Esophagus muscularis mucosa (tissue), 4 donors: Measurements from ENCODE around the gene TM9SF3. TPM values are rescaled to one million over a fixed set of nuclear protein-coding genes. Genes with fewer than 3 reads are reported as not detected.

Experiments
- DNase-seq: peaks from one replicate; pipeline ENCODE4 v3.0.0-alpha.2; 2017; ENCODE audit errors: extremely low spot score
- H3K27ac ChIP-seq, 4 donors: fragments of 200-600 bp; sonication (generic); replicated peaks in 1 of 4; 1 replicate in 3 of 4; 2 replicates in 1 of 4; pipeline ENCODE4 v1.5.1; 2016 to 2019; ENCODE audit warnings: mild to moderate bottlenecking in 1 of 4
- H3K27me3 ChIP-seq, 4 donors: fragments of 200-600 bp; sonication (generic); one replicate each; pipeline versions ENCODE4 v1.5.1 to v1.6.0; 2016 to 2019
- H3K36me3 ChIP-seq, 4 donors: fragments of 200-600 bp; sonication (generic); one replicate each; pipeline ENCODE4 v1.5.1; 2016 to 2019
- H3K4me1 ChIP-seq, 4 donors: fragments of 200-600 bp; sonication (generic); one replicate each; pipeline ENCODE4 v1.5.1; 2016 to 2019
- H3K4me3 ChIP-seq, 4 donors: fragments of 200-600 bp; sonication (generic); 1 replicate in 2 of 4; 2 replicates in 2 of 4; pipeline ENCODE4 v1.5.1; 2016 to 2019; ENCODE audit warnings: mild to moderate bottlenecking in 4 of 4, moderate library complexity in 1 of 4
- H3K9me3 ChIP-seq, 4 donors: fragments of 200-600 bp; sonication (generic); 1 replicate in 3 of 4; 2 replicates in 1 of 4; pipeline ENCODE4 v1.5.1; 2016 to 2019
- EP300 ChIP-seq: sonication (generic); formaldehyde crosslinking; IDR thresholded peaks from one replicate; pipeline ENCODE4 v1.6.1; 2017; ENCODE audit warnings: antibody characterized with exemption
- POLR2A ChIP-seq: fragments of 450-650 bp; IDR thresholded peaks from one replicate; pipeline ENCODE4 v1.6.1; 2017; ENCODE audit warnings: antibody characterized with exemption, moderate library complexity, mild to moderate bottlenecking, low read depth
- POLR2AphosphoS5 ChIP-seq, 2 donors: sonication (generic); formaldehyde crosslinking; IDR thresholded peaks; one replicate each; pipeline ENCODE4 v1.6.1; 2017; ENCODE audit warnings: antibody characterized with exemption in 2 of 2
- WGBS: methylation state at CpG from one replicate; pipeline ENCODE4 v1.1.5; 2018; 5-methylcytosine and 5-hydroxymethylcytosine counted together
- intact Hi-C: fragments of 100-400 bp; cut with DNase I; formaldehyde crosslinking; loops from one replicate; pipeline ENCODE4 v1.15.1; 2023
- total RNA-seq, 4 donors: library from RNA; depleted of rRNA; stranded (reverse); fragments of >200 nt; gene quantifications; one replicate each; pipeline versions ENCODE4 v1.1.0 to v1.2.1, GENCODE V29; 2016
- TF ChIP-seq, protein P1 (sequence below), 3 experiments: fragments of 200-600 bp in 2 of 3; fragments of 450-650 bp in 1 of 3; sonication (generic) in 2 of 3; IDR thresholded peaks; one replicate each; pipeline ENCODE4 v1.5.1; 2017 to 2019; ENCODE audit warnings: antibody characterized with exemption in 3 of 3, mild to moderate bottlenecking in 2 of 3, moderate library complexity in 1 of 3

Gene TM9SF3
- total RNA-seq, 4 donors from 2014 or later, result 72.0 to 110 (median 90.5) TPM

- H3K36me3 ChIP-seq, result no peaks in the 10 kb centered on the region
- no peak for DNase-seq
- intact Hi-C loops, result loop anchor here (10.0 kb wide), 1 partner anchor 251 kb away; the partner anchor contains the start of gene LCOR
- H3K4me1 ChIP-seq, result peaks cover 57 to 85% (median 77%) of the 10 kb centered on the region in 4 donors
- no peaks in the 10 kb centered on the region for H3K9me3 ChIP-seq
- H3K27me3 ChIP-seq, result no peaks in the 10 kb centered on the region
- 57% methylated on average over 1 of the region's 1 CpG for WGBS
- TF ChIP-seq EP300, result no peak
- TF ChIP-seq POLR2AphosphoS5 (IDR thresholded peaks at IDR 0.05), result no peak
- TF ChIP-seq, protein P1, sequence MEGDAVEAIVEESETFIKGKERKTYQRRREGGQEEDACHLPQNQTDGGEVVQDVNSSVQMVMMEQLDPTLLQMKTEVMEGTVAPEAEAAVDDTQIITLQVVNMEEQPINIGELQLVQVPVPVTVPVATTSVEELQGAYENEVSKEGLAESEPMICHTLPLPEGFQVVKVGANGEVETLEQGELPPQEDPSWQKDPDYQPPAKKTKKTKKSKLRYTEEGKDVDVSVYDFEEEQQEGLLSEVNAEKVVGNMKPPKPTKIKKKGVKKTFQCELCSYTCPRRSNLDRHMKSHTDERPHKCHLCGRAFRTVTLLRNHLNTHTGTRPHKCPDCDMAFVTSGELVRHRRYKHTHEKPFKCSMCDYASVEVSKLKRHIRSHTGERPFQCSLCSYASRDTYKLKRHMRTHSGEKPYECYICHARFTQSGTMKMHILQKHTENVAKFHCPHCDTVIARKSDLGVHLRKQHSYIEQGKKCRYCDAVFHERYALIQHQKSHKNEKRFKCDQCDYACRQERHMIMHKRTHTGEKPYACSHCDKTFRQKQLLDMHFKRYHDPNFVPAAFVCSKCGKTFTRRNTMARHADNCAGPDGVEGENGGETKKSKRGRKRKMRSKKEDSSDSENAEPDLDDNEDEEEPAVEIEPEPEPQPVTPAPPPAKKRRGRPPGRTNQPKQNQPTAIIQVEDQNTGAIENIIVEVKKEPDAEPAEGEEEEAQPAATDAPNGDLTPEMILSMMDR (IDR thresholded peaks at IDR 0.05), result no peak
- no peak for TF ChIP-seq POLR2A
- H3K27ac ChIP-seq, result no peak overlapping the region
- no peak overlapping the region for H3K4me3 ChIP-seq
Observed at GRCh38 chr10:96584035-96584434, 2.8 kb downstream of the TM9SF3 start.

DNA sequence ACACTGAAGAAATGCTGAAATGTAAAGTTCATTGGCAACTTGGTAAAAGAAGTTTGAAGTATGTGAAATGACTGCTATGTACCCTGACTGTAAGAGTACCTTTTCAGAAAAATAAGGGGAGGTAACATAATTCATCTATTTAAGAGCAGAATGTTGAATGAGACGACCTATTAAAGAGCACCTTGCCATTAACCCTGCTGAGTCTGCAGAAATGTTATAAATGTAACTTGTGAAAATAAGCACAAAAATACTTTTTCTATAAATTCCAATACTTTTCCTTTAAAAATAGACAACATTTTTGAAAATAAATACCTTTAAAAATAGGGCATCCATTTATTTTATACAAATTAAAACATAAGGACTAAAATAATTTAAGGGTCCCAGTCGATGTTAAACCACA, 7.7 kb downstream of the TM9SF3 start:
- TF ChIP-seq, protein P1 (IDR thresholded peaks at IDR 0.05), result no peak
- TF ChIP-seq POLR2AphosphoS5 (IDR thresholded peaks at IDR 0.05) (no peak), POLR2A (no peak), EP300 (no peak)
- intact Hi-C loops, result no loop called here
- Histone ChIP-seq H3K4me3 (no peak overlapping the region), H3K27ac (peak overlapping the region in 1 of 4 donors; percentile 15), H3K9me3 (no peaks in the 10 kb centered on the region), H3K4me1 (peaks cover 33 to 85% (median 75%) of the 10 kb centered on the region in 4 donors), H3K36me3 (peaks cover 0 to 7% (median 3%) of the 10 kb centered on the region in 4 donors), H3K27me3 (no peaks in the 10 kb centered on the region)
- DNase-seq, result no peak
- WGBS, result 78% methylated on average over 2 of the region's 2 CpGs

DNA sequence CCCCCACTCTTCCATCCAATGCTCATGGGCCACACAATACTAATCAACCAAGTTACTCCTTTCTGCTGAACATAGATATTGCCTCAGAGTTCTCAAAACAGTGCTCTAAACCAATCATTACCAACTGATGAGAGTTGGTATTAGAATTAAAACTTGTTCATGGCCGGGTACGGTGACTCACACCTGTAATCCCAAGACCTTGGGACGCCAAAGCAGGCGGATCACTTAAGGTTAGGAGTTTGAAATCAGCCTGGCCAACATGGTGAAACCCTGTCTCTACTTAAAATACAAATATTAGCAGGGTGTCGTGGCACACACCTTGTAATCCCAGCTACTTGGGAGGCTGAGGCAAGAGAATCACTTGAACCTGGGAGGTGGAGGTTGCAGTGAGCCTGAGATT, 8.2 kb downstream of the TM9SF3 start:
- TF ChIP-seq POLR2AphosphoS5 (IDR thresholded peaks at IDR 0.05) (no peak), POLR2A (no peak), EP300 (no peak)
- TF ChIP-seq, protein P1 (IDR thresholded peaks at IDR 0.05), result no peak
- DNase-seq, result no peak
- 91% methylated on average over 5 of the region's 5 CpGs for WGBS
- no peak overlapping the region for H3K4me3 ChIP-seq
- H3K4me1 ChIP-seq, result peaks cover 32 to 85% (median 71%) of the 10 kb centered on the region in 4 donors
- H3K27ac ChIP-seq, result peak overlapping the region in 1 of 4 donors; percentile 15
- H3K27me3 ChIP-seq, result no peaks in the 10 kb centered on the region
- H3K9me3 ChIP-seq, result no peaks in the 10 kb centered on the region
- H3K36me3 ChIP-seq, result peaks cover 0 to 7% (median 3%) of the 10 kb centered on the region in 4 donors
- intact Hi-C loops, result no loop called here

GRCh38 chr10:96578022-96578421, 8.8 kb downstream of the TM9SF3 start:
- H3K4me3 ChIP-seq, result no peak overlapping the region
- H3K4me1 ChIP-seq, result peaks cover 37 to 85% (median 69%) of the 10 kb centered on the region in 4 donors
- H3K36me3 ChIP-seq, result peaks cover 0 to 7% (median 3%) of the 10 kb centered on the region in 4 donors
- no peak overlapping the region for H3K27ac ChIP-seq
- no peak for TF ChIP-seq POLR2A
- no peaks in the 10 kb centered on the region for H3K27me3 ChIP-seq
- DNase-seq, result no peak
- no peaks in the 10 kb centered on the region for H3K9me3 ChIP-seq
- intact Hi-C loops, result no loop called here
- 86% methylated on average over 4 of the region's 4 CpGs for WGBS

GRCh38 chr10:96577069-96577468, 9.7 kb downstream of the TM9SF3 start:
- Histone ChIP-seq H3K36me3 (peaks cover 0 to 7% (median 3%) of the 10 kb centered on the region in 4 donors), H3K4me3 (no peak overlapping the region), H3K4me1 (peaks cover 35 to 82% (median 66%) of the 10 kb centered on the region in 4 donors), H3K27me3 (no peaks in the 10 kb centered on the region), H3K27ac (no peak overlapping the region), H3K9me3 (no peaks in the 10 kb centered on the region)
- no peak for DNase-seq
- intact Hi-C loops, result no loop called here
- 95% methylated on average over 1 of the region's 1 CpG for WGBS
- TF ChIP-seq POLR2AphosphoS5 (IDR thresholded peaks at IDR 0.05), result no peak
